Limb (tissue), 2 donors: Measurements from ENCODE around the gene PPP1R37.
A peak's percentile ranks its signal among the peaks of the same experiment; 100 is the strongest.

Experiments used
- DNase-seq, 2 donors: peaks; one replicate each; pipeline ENCODE4 v3.0.0-alpha.2; 2016; ENCODE audit errors: extremely low spot score in 2 of 2

PPP1R37 gene

DNA sequence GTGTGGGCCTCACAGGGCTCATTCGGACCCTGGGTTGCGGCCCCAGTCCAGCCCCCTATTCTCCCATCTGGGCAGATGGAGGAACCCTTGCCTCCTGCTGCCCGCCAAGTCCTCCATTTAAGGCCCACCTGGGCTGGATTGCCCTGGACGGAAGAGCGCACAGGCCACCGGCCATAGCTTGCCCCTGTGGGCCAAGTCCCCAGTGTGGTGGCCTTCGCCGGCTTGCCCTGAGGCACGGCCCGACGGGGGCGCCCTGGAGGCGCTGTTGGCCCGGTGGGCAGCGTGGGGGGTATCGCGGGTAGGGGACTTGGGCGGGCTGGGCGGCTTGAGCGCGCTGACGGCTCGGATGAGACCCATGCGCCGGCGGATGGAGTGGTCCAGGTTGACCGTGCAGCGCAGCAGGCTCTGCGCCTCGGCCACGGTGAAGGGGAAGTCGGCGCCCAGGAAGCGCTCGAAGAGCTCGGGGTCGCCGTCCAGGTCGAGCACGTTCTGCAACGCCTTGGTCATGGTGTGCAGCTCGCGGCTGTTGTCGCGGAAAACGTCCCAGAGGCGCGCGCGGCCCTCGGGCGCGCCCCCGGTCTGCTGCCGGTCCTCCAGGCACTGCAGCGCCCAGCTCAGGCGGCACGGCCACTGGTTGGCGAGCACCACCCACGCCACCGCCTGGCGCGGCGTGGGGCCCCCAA, 59.0 kb downstream of the PPP1R37 start:
- no peak for DNase-seq

DNA sequence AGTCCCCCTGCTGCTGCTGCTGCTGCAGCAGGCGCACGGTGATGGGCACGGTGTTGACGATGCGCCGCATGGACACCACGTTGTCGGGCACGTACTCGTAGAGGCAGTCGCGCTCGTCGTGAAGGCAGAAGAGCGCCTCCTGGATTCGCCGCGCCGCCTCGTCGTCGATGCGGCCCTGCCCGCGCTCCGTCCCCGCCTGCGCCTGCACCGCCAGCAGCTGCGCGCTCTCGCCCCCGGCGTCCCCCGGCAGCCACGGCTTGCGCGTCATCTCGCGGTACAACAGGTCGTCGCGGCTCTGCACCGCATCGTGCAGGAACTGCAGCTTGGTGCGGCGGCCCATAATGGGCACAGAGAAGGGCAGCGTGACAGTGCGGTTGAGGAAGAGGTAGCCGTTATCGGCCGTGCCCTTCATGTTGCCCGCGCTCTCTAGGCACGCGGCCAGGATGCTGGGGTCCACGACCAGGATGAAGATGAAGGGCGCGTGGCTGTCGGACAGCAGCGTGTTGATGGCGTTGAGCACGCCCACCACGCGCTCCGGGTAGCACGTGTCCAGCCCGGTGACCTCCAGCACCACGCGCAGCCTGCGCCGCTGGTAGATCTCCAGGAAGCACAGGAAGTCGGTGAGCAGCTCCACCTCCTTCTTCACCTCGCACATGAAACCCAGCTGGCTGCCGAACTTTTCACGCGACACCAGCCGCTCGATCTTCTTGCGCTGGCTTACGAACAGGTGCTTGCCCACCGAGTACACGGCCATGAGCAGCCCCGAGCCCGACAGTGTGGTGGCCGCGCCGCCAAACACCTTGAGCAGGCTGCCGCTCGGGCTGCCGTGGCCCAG, 59.7 kb downstream of the PPP1R37 start:
- peak; percentile 7 to 70 for DNase-seq

DNA sequence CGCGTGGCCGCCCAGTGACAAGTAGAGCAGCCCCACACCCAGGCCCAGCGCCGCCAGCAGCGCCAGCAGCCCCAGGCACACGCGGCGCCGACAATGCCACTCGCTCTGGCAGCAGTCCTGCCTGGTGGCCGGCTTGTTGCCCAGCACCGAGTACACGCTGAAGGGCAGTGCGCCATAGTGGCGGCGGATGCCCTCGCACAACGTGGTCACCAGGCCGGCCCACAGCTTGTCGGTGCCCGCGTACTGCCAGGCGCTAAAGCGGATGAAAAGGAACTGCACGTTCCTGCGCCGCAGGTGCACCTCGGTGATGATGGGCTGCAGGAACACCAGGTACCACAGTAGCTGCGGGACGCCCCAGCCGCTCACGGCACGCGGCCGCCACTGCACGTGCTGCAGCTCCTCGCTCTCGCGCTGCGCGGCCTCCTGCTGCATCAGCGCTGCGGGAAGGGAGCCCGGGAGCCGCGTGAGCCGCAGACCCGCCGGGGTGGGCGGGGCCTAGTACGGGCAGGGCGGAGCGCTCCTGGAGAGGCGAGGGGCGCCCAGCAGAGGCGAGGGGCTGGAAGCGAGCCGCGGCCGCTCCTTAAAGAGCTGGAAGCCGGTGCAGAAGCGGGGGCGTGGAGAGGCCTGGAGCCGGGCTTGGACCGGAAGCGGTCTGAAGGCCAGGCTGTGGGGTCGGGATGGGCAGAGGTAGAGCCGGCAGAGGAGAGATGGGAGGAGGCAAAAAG, 60.5 kb downstream of the PPP1R37 start:
- DNase-seq = peak; percentile 36 to 79

DNA sequence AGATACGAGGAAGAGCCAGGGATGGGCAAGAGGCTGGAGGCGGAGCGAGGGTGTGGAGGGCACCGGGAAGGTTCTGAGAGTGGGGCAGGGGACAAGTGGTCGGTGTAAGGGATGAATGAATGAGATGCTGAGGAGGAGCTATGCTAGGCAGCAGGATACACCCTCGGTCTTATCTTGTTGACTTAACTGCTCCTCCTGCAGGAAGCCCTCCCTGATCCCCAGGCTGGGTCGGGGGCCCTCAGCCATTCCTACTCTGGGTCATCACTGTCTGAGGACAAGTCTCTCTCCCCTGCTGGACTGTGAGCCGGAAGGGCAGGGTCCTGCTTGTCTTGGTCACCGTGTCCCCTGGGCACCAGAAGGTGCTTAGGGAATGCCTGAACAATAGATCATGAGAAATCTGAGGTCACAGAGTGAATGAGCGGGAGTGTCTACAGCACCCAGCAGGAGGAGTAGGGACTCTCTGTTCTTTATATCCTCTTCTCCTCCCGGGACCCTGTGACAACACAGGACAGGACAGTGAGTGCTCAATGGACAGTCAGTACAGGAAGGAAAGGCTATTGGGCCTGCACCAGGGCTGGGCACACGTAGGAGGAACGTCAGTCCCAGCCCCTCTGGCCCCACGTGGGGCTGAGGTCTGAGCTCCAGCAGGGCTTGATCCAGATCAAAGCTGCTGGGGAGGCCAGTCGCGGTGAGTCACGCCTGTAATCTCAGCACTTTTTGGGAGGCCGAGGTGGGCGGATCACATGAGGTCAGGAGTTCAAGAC, 61.3 kb downstream of the PPP1R37 start:
- no peak for DNase-seq

DNA sequence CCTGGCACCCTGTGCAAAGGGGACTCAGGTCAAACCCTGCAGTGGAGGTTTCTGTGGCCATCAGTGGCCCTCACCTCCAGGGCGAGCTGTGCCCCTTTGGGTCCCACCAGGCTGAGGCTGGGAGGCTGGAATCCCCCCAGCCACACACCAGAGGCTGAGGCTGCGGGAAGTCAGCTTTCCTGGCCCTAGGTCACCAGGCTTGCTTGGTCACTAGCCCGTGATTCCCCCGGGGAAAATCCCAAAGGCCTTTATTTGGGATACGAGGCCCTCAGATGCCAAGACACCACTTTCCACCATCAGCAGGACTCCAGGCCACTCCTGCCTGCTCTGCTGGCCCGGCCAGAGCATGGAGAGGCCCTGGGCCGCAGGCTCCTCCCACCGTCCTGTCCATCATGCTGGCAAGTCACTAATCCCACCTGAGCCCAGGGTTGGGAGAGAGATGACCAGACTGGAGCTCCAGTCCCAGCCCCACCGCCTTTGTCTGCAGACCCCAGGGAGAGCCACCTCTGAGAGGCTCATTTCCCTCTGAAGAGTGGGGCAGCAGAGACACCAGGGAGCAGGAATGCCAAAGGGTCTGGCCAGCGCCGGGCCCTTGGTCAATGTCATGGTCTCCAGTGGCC, 63.1 kb downstream of the PPP1R37 start:
- no peak for DNase-seq

DNA sequence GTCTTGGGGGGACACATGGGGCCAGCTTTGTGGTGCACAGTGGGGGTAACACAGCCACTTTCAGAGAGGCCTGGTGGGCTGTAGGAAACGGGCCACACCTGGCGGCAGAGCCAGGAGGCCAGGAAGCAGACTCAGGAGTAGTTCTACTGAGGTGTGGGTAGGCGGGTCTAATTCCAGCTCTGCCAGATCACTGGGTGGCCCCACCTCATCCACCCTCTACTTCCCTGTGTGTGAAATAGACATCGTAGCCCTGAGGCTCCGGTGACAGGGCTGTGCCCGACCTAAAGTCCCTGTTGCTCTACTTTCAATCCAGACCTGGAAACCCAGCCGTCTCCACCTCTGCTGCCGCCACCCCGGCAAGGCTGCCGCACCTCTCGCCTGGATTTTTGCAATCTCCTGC, 63.8 kb downstream of the PPP1R37 start:
- DNase-seq = no peak

DNA sequence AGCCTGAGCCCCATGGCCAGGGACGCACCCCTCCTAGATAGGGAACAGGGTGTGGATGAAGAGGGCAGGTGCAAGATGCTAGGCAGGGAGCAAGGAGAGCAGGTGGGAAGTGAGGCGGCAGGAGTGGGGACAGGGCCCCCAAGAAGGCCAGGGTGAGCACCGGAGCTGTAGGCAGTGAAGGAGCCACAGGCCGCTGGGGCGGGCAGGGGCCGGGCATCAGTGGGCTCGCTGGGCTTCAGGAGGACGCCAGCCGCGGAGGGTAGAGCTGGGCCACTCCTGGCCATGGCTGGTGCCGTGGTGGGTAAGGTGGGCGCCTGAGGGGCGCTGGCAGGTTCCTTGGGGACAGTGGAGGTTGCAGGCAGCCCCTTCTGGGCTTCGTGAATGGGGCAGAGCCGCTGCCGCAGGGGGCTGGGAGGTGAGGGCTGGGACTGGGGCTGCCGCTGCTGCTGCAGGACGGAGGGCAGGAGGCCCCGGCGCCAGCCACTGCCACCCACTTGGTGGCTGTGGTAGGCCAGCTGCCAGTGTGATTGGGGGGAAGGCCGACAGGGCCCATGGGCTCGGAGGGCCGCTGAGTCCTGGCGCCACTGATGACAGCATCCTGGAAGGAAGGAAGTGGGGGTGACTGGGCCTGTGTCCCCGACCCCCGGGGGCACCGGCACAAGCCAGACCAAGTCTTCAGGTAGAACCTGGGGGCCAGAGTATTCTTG, 65.7 kb downstream of the PPP1R37 start:
- no peak for DNase-seq

DNA sequence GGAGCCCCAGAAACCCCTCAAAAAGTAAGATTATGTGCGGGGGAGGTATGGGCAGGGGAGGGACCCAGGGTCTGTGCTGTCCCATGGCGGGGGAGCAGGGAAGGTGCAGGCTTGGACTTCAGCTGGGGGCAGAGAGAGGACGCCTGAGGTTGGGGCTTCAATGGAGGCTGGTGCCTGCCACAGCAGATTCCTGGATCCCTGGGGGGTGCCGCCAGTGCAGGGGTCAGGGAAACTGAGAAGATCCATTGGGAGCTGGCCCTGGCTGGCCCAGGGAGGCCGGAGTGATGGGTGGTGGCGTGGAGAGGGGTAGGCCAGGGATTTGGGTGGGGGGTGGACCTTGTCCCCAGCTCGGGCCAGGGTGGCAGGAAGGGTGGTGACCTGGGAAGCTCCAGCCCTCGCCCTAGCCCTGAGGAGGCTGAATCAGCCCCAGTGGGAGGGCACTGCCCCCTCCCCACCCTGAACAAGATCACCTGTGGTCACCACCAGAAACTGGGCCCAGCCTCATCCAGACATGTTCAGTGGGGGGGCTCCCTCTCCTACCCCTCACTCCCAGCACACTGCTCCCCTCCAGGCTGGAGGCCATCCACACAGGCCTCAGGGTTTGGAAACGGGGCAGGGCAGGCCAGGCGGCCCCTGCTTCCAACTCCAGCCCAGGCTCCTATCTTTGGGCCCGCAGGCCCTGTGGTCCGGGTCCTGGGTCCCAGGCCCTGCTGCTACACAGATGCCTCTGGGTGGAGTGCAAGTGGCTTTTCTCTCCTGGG, 66.4 kb downstream of the PPP1R37 start:
- DNase-seq = no peak

DNA sequence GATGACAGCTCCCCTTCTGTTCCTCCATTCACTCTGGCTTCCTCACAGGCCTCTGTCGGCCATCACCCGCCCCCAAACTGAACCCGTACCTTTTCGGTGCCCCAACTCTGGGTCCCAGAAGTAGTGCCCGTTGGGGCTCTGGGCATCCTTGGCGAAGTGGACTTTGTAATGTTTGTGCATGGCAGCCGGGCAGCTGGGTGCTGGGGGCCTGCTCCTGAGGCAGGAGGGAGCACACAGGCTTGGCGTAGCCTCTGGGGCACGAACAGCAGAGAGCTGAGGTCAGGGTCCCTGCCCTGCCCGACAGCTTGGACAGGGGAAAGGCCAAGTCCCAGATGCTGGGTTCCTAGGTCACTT, 67.0 kb downstream of the PPP1R37 start:
- DNase-seq = no peak

DNA sequence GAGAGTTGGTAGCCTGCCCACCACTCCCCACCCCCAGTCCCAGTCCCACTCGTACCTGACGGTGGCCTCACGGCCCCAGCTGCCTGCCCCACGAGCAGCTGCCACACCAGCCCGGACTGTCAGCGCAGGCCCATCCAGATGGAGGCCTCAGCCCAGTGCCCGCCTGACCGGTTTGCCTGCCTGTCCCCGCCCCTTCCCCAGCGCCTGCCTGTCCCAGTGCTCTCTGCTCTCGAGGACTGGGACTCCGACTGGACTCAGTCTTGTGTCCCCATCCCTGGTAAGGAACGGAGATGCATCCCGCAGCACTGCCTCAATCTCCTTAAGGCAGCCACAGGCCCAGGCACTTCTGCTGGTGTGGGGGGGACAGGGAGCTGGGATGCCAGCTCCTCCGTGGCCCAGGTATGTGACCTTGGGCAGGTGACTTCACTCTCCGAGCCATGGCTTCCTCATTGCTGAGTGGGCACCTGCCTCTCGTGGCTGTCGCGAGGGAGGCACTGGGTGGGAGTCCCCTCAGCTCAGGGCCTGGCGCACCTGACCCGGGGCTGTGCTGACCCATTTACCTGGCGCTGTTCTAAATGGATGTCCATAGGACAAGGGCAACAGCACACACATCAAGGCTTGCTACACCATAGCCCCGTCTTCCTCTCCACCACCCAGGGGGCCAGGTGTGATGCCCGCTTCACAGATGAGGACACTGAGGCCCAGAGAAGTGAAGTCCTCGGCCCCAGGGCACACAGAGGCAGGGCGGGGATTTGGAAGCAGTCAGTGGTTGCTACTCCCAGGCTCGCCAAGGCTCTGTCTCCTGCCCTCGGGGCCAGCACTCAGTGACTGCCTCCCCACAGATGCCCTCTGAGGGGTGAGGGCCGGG, 68.1 kb downstream of the PPP1R37 start, which contains the start of gene NKPD1:
TSS of gene NKPD1 (minus strand) at position 113 of the 868 bp plus-strand sequence. CDS start 832 bp downstream, outside the sequence.
- peak in 1 of 2 donors; percentile 26 for DNase-seq

DNA sequence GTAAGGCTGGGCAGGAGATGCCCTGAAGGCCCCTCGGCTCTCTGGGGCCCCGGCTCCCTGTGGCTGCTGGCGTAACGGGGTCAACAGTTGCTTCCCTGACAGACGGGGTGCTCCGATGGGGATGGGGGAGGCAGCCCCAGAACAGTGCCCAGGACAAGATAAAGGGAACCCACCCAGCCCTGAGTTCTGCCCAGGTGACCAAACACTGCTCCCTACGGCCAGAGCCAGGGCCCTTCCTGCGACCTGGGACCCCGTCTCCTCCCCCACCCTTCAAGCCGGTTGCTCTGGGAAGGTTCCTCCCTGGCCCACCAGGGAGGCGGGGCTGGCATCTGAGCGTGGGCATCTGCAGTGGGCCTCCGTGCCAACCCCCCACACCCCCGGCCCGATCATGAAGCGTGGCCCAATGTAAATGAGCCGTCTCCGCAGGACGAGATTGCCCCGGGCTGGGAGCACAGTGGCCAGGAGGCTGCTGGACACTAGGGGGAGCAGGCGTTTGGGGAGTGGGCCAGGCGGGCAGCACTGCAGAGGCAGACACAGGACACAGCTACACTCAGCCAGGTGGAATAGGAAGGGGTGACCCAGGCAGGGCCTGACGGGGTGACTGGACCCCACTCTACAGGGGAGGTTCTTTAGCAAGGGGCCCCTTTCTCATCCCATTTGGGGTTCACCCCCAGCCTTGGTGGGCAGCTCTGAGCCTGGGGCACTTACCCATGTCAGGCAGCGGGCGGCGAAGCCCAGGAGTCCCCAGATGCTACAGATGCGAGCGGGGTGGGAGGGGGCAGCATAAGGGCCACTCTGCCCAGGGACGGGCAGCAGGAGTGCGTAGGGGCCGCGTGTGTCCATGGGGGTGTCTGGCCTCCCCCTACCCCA, 69.0 kb downstream of the PPP1R37 start:
- peak in 1 of 2 donors; percentile 23 for DNase-seq

DNA sequence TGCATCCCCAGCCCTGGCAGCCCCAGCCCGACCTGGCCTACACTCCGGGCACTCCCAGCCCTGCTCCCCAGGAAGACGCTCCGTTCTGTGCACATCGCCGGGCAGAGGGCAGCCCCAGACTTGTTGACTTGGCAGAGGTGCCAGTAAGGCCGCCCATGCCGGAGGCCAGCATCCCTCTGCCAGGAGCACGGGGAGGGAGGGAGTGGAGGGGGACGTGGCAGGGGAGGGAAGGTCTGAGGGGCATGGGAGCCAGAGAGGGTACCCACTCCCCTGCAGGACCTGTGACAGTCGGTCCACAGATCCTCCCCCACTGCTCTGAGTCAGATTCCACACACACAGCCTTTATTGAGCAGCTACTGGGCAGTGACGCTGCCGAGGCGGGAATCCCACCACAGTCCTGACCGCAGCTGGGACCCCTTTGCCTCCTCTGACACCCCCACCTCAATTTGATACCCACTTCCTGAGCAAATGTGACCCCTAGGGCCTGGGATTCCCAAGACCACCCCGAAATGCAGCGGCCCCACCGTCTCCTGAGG, 69.7 kb downstream of the PPP1R37 start:
- no peak for DNase-seq

DNA sequence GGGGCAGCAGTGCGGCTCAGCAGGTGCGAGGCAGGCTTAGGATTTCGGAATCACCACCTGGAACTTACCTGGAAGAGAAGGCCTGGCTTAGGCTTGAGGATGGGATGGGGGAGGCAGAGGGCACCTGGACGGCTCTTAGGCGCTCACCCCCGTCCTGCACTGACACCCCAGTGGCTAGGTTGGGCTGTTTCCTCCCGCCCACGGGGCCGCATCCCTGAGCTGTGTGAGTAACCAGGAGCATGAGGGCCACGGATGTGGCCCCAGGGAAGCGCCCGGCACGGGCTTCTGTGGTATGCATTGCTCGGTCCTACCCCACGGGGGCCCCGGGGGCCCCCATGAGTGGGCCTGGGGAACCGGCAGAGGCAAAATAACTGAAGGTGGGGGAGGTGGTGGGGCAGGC, 70.2 kb downstream of the PPP1R37 start:
- DNase-seq = peak in 1 of 2 donors; percentile 24

DNA sequence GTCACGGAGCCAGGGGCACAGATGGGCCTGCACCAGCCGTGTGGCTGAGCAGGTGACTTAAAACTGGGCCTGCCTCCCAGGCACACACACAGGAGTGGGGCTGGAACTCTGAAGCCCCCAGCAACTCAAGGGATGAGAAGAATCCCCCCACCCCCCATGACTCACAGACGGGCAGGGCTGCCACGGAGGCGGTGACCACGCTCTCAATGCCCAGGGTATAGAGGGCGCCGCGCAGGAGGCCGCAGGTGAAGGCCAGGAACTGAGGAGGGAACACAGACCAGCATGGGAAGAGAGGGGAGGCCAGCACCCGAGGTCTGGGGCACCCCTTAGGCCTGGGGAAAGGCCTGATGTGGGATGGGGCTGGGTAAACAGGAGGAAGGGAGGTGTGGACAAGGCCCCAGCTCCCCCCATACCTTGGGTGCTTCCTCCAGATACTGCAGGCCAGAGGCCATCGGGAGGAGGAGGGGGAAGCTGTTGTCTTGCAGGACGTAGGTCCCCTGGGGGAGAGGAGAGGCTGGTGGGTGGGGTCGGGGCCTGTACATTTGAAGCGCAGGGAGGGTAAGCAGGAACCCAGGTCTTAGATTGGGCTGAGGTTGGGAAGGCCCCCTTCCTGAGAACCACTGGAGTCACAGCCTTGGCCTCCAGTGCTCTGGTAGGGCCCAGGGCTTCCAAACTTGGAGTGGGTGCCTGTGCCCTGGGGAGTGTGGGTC, 70.9 kb downstream of the PPP1R37 start:
- peak in 1 of 2 donors; percentile 24 for DNase-seq

DNA sequence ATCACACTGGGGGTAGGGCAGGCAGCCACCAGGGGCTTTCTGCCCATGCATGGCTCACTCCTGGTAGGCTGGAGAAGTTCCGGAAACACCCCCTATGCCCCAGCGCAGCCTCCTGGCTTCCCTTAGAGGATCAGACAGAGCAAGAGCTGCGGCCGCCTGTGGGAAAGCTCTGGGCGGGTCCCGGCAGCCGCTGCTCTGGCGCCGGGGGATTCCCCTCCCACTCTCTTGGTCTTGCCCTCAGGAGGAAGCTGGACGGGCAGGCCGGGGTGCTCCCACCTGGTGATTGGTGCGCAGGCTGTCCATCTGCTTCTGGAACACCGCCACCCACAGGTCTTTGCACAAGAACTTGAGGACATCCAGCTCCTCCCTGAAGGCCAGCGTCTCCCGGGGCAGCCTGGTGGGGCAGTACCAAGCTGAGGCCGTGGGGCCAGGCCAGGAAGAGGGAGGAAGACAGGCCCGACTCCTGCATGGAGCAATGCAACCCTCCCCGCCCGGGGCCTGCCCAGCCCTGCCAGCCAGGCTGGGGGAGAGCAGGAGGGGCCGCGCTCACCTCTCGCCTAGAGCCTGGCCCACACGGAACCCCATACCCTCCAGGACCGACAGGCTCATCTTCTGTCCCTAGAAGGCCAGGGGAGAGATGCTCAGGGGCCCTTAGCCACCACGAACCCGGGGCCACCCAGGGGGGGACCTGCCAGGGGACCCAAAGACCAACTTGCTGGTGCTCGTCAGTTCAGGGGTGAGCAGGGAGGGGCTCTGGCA, 71.8 kb downstream of the PPP1R37 start:
- peak in 1 of 2 donors; percentile 44 for DNase-seq

DNA sequence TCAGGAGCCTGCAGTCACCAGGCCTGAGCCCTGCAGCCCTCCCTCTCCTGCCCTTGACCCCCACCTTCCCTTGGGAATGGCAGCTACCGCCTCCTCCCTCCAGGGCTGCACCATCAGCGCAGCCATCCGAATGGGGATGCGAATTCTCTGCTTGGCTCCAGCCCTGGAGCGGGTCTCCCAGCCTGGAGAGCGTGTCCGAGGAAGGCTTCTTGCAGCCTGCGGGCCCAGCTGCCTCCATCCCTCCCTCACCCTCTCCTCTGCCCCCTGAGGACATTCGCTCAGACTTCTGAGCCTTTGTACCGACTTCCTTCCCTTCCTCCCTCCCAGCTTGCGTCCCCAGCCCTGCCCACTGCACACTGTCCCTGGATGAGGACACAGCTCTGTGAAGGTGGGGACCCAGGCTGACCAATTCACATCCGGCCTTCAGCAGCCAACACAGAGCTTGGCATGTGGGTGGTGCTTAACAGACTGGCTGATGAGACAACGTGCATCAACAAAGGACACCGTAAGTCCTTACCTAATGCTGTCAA, 73.8 kb downstream of the PPP1R37 start:
- peak in 1 of 2 donors; percentile 27 for DNase-seq
